Dendritic cell treated with granulocyte-macrophage colony-stimulating factor and Interleukin-4, amounts not matched to agents 40 ng/mL and 50 ng/mL, for 4 days (primary cell): ENCODE measurements around the gene PNMA1.
A peak's percentile ranks its signal among the peaks of the same experiment; 100 is the strongest.

ENCODE experiments used
- H3K27ac Mint-ChIP-seq: one replicate; pipeline ENCODE4 v1.8.0; 2022; ENCODE audit warnings: mild to moderate bottlenecking, mixed read lengths
- H3K27me3 Mint-ChIP-seq: one replicate; pipeline ENCODE4 v1.8.0; 2022; ENCODE audit warnings: mild to moderate bottlenecking, mixed read lengths
- H3K36me3 Mint-ChIP-seq: one replicate; pipeline ENCODE4 v1.8.0; 2022; ENCODE audit warnings: low read depth, mixed read lengths
- H3K4me1 Mint-ChIP-seq: one replicate; pipeline ENCODE4 v1.8.0; 2022; ENCODE audit warnings: low read depth, mixed read lengths
- H3K4me3 Mint-ChIP-seq: one replicate; pipeline ENCODE4 v1.8.0; 2022; ENCODE audit warnings: mild to moderate bottlenecking, moderate library complexity, mixed read lengths
- H3K9me3 Mint-ChIP-seq: one replicate; pipeline ENCODE4 v1.8.0; 2022; ENCODE audit warnings: mixed read lengths
- intact Hi-C: fragments of 100-400 bp; cut with micrococcal nuclease; formaldehyde crosslinking; loops from one replicate; pipeline ENCODE4 v1.15.0; 2022

Gene PNMA1

GRCh38 chr14:73754911-73755360 lies 40.8 kb upstream of the PNMA1 start:
- H3K9me3 Mint-ChIP-seq = no peaks in the 10 kb centered on the region
- H3K4me3 Mint-ChIP-seq = peak overlapping the region; percentile 74
- peaks cover 16% of the 10 kb centered on the region for H3K36me3 Mint-ChIP-seq
- intact Hi-C loops = loop anchor here (2.0 kb wide), 1 partner anchor 32 kb away; no protein-coding TSS in a partner anchor
- no peaks in the 10 kb centered on the region for H3K27me3 Mint-ChIP-seq
- peaks cover 94% of the 10 kb centered on the region for H3K4me1 Mint-ChIP-seq
- H3K27ac Mint-ChIP-seq = peak overlapping the region; percentile 88

- H3K36me3 Mint-ChIP-seq = peaks cover 16% of the 10 kb centered on the region
- no peaks in the 10 kb centered on the region for H3K9me3 Mint-ChIP-seq
- peaks cover 97% of the 10 kb centered on the region for H3K4me1 Mint-ChIP-seq
- no peaks in the 10 kb centered on the region for H3K27me3 Mint-ChIP-seq
- intact Hi-C loops = loop anchor here (2.0 kb wide), 1 partner anchor 33 kb away; no protein-coding TSS in a partner anchor
- H3K4me3 Mint-ChIP-seq = peak overlapping the region; percentile 74
- H3K27ac Mint-ChIP-seq = peak overlapping the region; percentile 88
These were observed 40.0 kb upstream of the PNMA1 start for GRCh38 chr14:73753887-73754795.

GRCh38 chr14:73753124-73753886 lies 39.1 kb upstream of the PNMA1 start:
- intact Hi-C loops = no loop called here
- peak overlapping the region; percentile 74 for H3K4me3 Mint-ChIP-seq
- H3K27ac Mint-ChIP-seq = peak overlapping the region; percentile 88
- H3K36me3 Mint-ChIP-seq = peaks cover 16% of the 10 kb centered on the region
- H3K4me1 Mint-ChIP-seq = peaks cover 97% of the 10 kb centered on the region
- no peaks in the 10 kb centered on the region for H3K27me3 Mint-ChIP-seq
- H3K9me3 Mint-ChIP-seq = no peaks in the 10 kb centered on the region

- Mint-ChIP-seq H3K4me3 (no peak overlapping the region), H3K27me3 (no peaks in the 10 kb centered on the region), H3K4me1 (peaks cover 97% of the 10 kb centered on the region), H3K36me3 (peaks cover 7% of the 10 kb centered on the region), H3K9me3 (no peaks in the 10 kb centered on the region), H3K27ac (peak overlapping the region; percentile 88)
- intact Hi-C loops = no loop called here
These were observed 38.3 kb upstream of the PNMA1 start for GRCh38 chr14:73752297-73752992.

- Mint-ChIP-seq H3K9me3 (no peaks in the 10 kb centered on the region), H3K4me3 (no peak overlapping the region), H3K4me1 (peaks cover 97% of the 10 kb centered on the region), H3K36me3 (peaks cover 15% of the 10 kb centered on the region), H3K27ac (peak overlapping the region; percentile 88), H3K27me3 (no peaks in the 10 kb centered on the region)
- intact Hi-C loops = no loop called here
These were observed 37.0 kb upstream of the PNMA1 start for GRCh38 chr14:73751157-73751691.

GRCh38 chr14:73750531-73750901 lies 36.3 kb upstream of the PNMA1 start:
- no peak overlapping the region for H3K27ac Mint-ChIP-seq
- peaks cover 97% of the 10 kb centered on the region for H3K4me1 Mint-ChIP-seq
- intact Hi-C loops = no loop called here
- no peaks in the 10 kb centered on the region for H3K27me3 Mint-ChIP-seq
- peaks cover 9% of the 10 kb centered on the region for H3K36me3 Mint-ChIP-seq
- no peaks in the 10 kb centered on the region for H3K9me3 Mint-ChIP-seq
- H3K4me3 Mint-ChIP-seq = no peak overlapping the region

GRCh38 chr14:73749706-73750530 lies 35.7 kb upstream of the PNMA1 start:
- intact Hi-C loops = no loop called here
- no peaks in the 10 kb centered on the region for H3K27me3 Mint-ChIP-seq
- no peak overlapping the region for H3K27ac Mint-ChIP-seq
- no peaks in the 10 kb centered on the region for H3K9me3 Mint-ChIP-seq
- no peak overlapping the region for H3K4me3 Mint-ChIP-seq
- H3K36me3 Mint-ChIP-seq = peaks cover 9% of the 10 kb centered on the region
- peaks cover 97% of the 10 kb centered on the region for H3K4me1 Mint-ChIP-seq

GRCh38 chr14:73748858-73749357 lies 34.7 kb upstream of the PNMA1 start:
- no peak overlapping the region for H3K27ac Mint-ChIP-seq
- intact Hi-C loops = no loop called here
- no peaks in the 10 kb centered on the region for H3K9me3 Mint-ChIP-seq
- H3K4me3 Mint-ChIP-seq = no peak overlapping the region
- H3K27me3 Mint-ChIP-seq = no peaks in the 10 kb centered on the region
- peaks cover 14% of the 10 kb centered on the region for H3K36me3 Mint-ChIP-seq
- H3K4me1 Mint-ChIP-seq = peaks cover 97% of the 10 kb centered on the region

GRCh38 chr14:73747379-73748211 lies 33.4 kb upstream of the PNMA1 start:
- peaks cover 14% of the 10 kb centered on the region for H3K36me3 Mint-ChIP-seq
- H3K9me3 Mint-ChIP-seq = no peaks in the 10 kb centered on the region
- intact Hi-C loops = no loop called here
- no peaks in the 10 kb centered on the region for H3K27me3 Mint-ChIP-seq
- H3K4me1 Mint-ChIP-seq = peaks cover 97% of the 10 kb centered on the region
- H3K27ac Mint-ChIP-seq = no peak overlapping the region
- H3K4me3 Mint-ChIP-seq = no peak overlapping the region

- no peaks in the 10 kb centered on the region for H3K9me3 Mint-ChIP-seq
- H3K27me3 Mint-ChIP-seq = no peaks in the 10 kb centered on the region
- H3K36me3 Mint-ChIP-seq = peaks cover 14% of the 10 kb centered on the region
- peaks cover 97% of the 10 kb centered on the region for H3K4me1 Mint-ChIP-seq
- no peak overlapping the region for H3K4me3 Mint-ChIP-seq
- intact Hi-C loops = no loop called here
- H3K27ac Mint-ChIP-seq = peak overlapping the region; percentile 73
These were observed 32.6 kb upstream of the PNMA1 start for GRCh38 chr14:73746520-73747378.

- intact Hi-C loops = no loop called here
- Mint-ChIP-seq H3K4me3 (no peak overlapping the region), H3K27ac (peak overlapping the region; percentile 73), H3K36me3 (peaks cover 14% of the 10 kb centered on the region), H3K27me3 (no peaks in the 10 kb centered on the region), H3K9me3 (no peaks in the 10 kb centered on the region), H3K4me1 (peaks cover 97% of the 10 kb centered on the region)
These were observed 31.7 kb upstream of the PNMA1 start for GRCh38 chr14:73745571-73746519.
